Loucy (cell line): ENCODE data around the gene COL5A1.

ENCODE experiments used
- CTCF ChIP-seq: fragments of 200-600 bp; sonication (generic); conservative IDR thresholded peaks from 2 replicates; pipeline ENCODE4 v1.5.1; 2014; ENCODE audit warnings: mild to moderate bottlenecking, antibody characterized with exemption, low read length
- EZH2phosphoT487 ChIP-seq: fragments of 200-600 bp; IDR thresholded peaks from 2 replicates; pipeline ENCODE4 v1.6.1; 2018; ENCODE audit warnings: antibody characterized with exemption, mild to moderate bottlenecking, moderate library complexity, borderline replicate concordance

GRCh38 chr9:134678666-134679443 lies 37.3 kb downstream of the COL5A1 start:
- TF ChIP-seq CTCF (no peak), EZH2phosphoT487 (no peak)
